RPMI7951 (cell line): ENCODE measurements around the gene TNK1. TPM values are rescaled to one million over a fixed set of nuclear protein-coding genes. Genes with fewer than 3 reads are reported as not detected.
A peak's percentile ranks its signal among the peaks of the same experiment; 100 is the strongest.

ENCODE experiments used
- DNase-seq: peaks from one replicate; pipeline ENCODE4 v3.0.0-alpha.2; 2012; ENCODE audit warnings: low read depth
- total RNA-seq: library from RNA; depleted of rRNA; stranded (reverse); fragments of >200 nt; shearing (Covaris generic); gene quantifications from 2 replicates; pipeline ENCODE4 v1.2.3, GENCODE V29; 2014

Gene TNK1
- total RNA-seq, 1 experiment from 2014 or later: 0.60 TPM

DNA sequence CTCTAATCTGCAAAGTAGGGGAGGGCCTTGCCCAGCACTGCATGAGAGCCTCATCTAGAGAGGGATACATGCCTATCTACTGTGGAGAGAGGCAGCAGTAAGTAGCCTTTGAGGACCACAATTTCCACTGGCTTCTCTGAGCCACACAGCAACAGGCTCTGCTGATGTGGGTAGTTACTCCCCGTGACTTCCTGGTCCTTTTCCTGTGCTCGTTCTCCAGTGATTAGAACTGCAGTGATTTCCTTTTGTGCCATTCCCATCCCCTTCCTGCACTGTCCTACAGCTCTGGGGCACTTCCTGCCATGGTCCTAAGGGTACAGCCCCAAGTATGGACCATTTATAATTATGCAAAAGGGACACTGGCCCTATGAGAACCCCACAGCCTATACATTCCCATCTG is 10.4 kb downstream of the TNK1 start:
- no peak for DNase-seq

DNA sequence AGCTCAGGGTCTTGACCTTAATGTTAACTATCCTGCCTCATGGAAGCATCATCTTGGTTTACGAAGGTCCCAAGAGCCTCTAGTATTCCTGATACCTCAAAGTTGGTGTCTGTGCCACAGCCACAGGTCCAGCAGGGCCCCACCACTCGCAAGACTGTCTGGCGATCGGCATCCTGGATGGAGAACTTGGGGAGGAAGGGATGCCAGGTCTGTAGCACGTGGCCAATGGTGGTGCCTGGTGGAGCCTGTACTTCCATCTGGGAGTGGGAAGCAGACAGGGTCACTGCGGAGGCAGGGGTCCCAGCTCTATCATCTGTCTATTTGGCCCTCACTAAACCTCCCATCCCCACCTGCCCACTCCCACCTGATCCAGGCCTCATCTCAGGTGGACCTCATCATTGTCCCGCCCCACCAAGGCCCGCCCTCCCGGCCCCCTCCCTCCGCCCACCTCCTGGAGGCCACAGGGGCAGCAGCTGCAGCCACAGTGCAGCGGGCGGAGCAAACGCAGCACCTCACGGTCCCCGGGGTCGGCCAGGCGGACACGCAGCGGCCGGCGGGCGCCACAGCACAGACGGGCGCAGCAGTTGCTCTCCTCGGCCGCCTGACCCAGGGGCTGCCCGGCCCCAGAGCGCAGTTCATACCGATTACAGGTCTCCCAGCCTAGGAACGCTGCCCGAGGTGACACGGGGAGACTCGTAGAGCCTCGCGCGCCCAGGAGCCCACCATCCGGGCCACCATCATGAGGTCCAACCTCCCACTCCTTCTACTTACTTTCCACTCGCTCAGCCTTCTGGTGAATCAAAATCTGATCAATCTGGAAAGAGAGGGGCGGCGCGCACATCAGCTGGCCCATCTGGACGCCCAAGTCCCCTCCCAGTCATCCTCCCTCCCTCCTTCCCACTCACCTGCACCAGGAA is 12.1 kb downstream of the TNK1 start:
- DNase-seq: no peak

DNA sequence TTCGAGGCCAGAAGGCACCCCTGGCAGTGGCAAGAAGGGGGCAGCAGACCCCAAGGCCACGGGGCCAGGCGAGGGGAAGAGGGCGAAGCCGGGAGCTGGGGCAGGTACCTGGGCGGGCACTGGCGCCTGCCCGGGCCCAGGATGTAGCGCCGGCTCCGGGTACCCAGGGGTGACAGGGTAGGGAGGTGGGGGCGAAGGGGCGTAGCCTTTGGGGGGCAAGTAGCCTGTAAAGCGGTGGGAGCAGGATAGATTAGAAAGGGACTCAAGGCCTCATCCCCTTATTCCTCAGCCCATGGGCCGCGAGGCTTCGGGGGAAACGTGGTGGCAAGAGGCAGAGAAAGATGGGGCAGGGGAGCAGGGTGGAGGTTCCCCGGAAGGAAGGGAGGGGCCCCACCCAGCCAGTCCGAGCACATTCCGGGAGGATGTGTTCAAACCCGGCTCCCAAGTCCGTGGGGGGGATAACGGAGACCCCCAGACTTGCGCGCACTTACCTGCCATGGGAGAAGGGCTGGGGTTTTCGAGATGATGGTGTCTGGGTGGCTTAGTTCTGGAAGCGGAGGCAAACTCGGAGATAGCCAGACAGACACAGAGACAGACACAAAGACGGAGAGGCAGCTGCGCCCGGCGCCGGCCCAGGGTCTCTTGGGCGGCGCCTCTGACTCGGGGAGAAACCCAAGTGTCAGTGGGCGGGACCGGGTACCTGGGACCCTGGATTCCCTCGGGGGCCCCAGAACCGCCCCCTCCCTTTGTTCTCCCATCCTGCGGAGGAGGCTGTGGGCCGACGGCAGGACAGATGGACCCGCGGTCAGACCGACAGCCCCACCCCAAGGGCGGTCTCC is 12.9 kb downstream of the TNK1 start:
- peak; percentile 14 for DNase-seq

DNA sequence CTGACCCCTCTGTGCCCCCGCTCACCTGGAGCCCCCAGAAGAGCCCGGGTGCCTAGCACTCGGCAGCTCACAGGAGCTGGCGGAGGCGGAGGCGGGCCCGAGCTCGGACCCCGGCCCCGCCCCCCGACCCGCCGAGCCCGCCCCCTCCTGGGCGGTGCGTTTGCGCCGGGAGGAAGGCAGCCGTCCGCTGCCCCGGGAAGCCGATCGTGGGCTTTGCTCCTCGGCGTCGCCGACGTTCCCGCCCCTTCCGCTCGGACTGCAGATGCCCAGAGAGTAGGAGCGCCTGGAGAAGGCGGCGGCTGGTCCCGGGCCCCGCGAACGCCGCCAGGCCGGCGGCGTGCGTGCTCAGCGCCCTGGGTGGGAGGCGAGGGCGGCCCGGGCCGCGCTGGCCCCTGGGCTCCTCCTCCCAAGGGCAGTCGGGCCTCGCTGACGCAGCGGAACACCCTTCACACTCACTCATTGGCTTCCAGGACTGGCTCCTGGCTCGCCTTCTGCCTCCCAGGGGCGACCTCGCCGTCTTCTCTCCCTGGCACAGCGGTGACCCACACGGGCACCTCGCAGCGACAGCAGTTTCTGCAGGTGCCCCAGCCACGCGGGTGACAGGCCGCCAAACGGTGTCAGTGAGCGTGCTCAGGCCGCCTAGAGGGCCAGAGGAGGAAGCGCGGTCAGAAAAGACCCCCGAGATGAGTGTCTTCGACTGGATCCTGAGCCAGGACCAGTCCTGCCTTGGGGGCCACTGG is 13.7 kb downstream of the TNK1 start, which contains the start of gene PLSCR3:
TSS of gene PLSCR3 (minus strand) at position 74 of the 740 bp plus-strand sequence. CDS start 415 bp downstream, outside the sequence.
- peak; percentile 88 for DNase-seq

DNA sequence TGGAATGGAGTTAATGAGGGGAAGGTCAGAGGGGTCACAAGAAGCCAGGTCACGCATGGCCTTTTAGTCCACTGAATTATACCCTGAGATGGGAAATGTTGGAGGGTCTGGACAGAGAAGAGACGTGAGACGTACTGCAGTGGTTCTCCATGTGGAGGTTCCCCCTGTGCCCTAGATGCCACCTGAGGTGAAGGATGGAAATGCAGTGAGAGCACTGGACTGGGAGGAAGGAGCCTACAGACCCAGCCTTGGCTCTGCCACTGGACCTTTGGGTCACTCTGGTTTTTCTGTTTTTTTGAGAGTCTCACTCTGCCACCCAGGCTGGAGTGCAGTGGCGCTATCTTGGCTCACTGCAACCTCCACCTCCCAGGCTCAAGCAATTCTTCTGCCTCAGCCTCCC is 15.3 kb downstream of the TNK1 start:
- DNase-seq: no peak

DNA sequence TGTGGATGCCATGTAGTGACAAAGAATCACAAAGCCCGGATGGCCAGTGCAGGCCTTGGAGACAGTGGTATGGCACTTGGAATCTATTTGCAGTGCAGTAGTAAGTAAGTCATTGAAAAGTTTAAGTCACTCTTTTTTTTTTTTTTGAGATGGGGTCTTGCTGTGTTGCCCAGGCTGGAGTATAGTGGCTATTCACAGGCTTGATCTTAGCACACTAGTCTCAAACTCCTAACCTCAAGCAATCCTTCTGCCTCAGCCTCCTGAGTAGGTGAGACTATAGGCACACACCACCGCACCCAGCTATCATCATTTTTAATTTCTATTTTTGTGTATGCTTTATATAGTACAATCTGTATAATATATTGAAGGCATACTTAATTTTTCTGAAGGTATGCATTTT is 17.7 kb downstream of the TNK1 start:
- no peak for DNase-seq

DNA sequence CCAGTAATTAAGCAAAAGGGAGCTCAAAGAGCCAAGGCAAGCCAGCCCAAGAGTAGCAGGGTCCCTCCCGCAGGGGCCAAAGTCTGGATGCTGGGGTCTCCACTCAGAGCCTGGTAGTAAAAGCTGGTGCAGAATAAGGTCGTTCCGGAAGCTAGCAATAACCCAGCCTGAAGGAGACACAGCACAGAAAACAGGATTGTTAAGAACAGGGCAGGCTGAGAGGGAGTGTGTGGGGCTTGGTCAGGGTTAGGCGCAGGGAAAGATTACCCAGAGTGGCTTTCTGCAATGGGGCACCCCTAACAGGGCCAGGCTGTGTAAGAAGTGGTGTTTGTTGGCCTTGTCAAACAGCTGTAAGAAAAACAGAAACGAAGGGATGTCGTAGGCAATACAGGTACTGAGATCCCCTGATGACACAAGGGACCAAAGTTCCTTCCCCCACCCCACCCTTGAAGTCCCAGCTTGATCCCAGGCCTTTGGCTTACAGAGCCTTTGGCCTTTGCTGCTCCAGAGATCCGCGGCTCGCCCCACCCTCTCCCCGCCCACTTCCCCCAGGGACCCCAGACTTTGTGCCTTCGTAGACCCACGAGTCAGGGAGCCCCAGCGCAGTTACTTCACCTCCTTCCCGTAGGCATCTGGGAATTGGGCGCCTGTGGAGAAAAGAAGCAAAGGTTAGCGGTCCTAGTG is 22.3 kb downstream of the TNK1 start:
- DNase-seq: no peak

DNA sequence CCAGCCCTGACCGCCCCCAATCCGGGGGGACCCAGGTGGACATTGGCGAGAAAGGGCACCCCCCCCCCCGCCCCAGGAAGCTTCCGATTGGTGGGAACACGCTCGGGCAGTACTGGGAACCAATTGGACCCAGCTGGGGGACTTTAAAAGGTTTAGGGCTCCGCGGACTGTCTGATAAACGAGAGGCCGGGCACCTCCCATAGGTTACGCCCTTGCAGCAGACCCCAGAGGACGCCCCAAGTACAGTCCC is 22.8 kb downstream of the TNK1 start:
- peak; percentile 74 for DNase-seq

DNA sequence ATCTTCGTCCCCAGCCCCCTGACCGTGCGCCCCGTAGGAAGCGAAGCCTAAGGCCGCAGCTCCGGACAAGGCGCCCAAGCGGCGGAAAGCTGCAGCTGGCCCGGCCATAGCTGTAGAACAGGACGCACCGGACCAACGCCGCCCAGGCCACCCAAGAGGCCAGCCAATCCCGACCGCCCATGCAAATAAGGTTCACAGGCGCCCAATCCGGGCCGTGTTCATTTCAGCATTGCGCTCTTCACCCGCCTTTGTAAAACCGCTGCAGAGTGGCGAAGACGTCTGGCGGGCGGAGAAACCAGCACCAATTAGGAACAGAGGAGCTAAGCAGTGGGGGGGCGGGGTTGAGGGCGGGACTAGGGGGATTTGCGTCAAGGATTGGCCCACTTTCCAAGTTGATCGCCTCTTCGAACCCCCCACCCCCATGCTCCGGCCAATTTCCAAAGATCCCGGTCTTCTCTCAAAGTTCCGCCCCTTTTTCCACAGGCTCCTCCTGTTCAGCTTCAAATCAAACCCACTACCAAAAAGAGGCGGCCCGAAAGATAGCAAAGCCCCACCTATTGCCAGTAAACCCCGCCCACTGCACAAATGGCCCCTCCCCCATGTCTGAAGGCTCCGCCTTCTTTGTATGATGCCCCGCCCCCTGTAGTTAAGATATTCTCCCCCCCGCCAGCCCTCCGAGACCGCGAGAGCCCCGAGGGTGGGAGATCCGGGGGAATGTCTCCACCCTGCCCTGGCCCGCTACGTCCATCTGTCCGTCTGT is 23.3 kb downstream of the TNK1 start, which contains the start of gene TMEM256:
TSS of gene TMEM256 (minus strand) at position 121 of the 760 bp plus-strand sequence. CDS start at position 108, 13 bp downstream.
- DNase-seq: peak; percentile 99

DNA sequence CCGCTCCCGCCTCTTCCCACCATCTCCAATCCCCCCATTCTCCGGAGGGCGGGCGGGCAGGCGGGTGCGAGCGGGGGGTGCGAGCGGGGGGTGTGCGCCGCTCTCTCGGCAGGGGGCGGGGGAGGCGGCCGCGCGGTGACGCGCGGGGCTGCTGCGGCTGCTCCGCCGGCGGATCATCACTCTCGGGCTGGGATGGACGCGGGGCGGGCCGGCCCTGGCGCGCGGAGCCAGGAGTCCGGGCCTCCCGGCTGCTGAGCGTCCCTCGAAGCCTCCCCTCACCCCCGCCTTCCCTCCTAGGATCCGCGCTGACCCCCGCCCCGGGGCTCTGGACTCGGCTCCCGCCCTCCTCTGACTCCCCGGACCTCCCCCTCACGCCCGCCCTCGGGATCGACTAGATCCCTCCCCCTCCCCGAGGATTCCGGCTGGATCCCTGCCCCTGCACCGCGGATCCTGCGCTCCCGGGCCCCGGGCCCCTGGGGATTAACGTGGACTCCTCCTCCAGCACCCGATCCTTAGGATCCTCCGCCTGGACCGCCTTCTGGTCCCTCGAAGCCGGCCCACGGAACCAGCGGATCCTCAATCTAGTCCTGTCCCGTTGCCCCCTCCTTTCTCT is 24.0 kb downstream of the TNK1 start:
- DNase-seq: no peak

DNA sequence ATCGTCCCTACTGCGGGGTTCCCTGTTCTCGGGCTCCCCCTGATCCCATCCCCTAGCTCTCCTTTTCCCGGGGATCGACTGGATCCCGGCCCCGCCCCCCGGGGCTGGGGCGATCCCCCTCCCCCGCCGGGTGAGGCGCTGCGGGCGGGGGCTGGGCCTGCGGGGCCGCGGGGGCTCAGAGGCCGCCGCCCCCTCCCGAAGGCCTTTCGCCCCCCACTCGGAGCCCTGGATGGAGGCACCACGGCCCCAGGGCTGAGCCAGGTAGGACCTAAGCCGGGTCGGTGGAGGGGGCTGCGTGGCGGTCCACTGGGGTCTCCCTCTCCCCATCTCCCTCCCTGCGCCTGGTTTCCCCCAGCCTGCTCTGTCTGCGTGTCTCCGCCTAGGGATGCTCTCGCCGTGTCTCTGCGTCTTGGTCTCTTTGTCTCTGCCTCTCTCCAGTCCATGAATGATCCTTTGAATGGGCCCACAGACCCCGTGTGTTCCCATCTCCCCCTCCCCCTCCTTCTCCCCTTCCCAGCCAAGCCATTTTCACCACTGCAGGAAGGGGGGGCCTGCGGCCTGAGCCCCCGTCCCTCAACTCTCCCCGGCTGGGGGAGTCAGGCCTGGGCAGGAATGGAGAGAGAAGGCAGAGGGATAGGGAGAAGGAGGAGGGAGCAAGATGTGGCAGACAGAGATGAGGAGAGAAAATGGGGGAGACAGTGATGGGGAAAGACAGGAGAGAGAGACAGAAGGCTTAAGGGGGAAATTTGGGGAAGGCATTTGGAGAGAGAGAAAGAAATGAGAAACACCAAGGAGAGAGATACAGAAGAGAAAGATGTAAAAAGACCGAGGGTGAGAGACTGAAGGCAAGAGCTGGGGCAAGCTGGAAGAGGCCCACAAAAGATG is 24.7 kb downstream of the TNK1 start:
- no peak for DNase-seq

DNA sequence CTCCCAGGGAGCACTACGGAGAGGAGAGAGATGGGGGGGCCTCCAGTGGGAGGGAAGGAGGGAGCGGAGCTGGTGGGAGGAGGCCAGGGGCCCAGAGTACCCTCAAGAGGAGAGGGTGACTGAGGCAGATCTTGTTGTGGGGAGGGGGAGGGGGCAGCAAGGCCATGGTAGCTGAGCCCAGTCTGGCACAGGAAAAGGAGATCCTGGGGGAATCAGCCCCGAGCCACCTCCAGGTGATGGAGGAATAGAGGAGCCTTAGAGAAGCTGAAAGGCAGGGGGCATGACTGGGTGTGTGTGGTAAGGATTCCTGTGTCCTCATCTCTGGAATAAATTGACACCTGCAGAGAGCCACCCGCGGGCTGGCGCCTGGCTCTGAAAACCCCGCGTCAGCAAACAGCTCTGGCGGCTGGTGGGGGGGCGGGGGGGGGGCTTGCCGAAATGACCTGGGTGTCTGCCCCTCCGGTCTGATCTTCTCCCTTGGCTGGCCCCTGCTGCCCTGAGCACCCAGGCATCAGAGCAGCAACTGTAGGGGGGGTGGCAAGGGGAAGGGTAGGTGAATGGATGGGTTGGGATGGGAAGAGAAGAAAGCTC is 25.4 kb downstream of the TNK1 start:
- DNase-seq: no peak

DNA sequence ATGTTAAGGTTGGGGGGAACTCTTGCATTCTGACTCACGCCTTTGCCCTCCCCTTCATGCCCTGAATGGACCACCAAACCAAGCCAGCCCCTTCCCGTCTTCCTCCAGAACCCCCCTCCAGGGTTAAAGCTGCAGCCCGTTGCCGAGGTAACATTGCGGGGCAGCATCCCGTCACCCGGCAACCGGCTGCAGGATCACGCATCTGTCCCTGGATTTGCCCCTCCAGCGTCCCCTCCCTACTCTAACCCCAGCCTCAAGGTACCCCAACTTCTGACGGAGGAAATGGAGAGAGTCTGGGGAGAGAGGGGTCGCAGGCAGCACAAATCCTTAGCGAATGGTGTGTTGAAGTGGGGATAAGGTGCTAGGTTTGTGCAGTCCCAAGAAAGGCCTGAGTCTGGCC is 26.2 kb downstream of the TNK1 start:
- DNase-seq: no peak

DNA sequence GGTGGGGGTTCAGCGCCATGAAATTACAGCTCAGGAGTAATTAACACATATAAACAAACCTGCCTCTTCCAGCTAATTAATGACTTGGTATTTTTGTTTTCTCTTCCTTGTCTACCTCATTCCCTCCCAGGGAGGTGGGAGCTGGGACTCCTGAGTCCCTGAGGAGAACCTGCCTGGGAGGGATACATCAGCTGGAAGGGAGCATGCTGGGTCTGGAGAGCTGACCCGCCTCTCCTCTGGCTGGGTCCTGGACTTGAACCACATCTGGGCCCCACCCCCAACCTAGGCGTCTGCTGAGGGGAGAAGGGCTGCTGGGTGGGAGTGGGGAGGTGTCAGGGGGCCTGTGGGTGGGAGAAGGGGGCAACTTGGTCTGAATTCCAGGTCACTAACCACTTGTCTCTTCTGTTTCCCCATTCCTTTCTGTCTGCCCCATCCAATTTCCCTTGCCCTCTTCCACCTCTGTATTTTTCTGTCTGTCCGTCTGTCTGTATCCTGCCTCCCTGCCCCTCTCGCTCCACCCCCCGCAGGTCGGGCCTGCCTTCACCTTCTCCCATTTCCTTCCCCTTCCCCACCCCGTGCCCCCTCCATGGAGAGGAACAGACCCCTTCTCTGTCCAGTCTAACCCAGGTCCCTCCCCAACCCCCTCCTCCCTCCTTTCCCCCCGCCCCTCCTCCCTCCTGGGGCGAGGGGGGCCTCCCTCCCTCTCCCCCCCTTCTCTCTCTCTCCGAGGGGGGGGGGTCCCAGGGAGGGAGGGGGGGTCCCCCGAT is 26.8 kb downstream of the TNK1 start, which contains the start of gene NLGN2:
TSS of gene NLGN2 (plus strand) at position 361 of the 767 bp plus-strand sequence. CDS start 411 bp downstream, outside the sequence.
- DNase-seq: no peak

DNA sequence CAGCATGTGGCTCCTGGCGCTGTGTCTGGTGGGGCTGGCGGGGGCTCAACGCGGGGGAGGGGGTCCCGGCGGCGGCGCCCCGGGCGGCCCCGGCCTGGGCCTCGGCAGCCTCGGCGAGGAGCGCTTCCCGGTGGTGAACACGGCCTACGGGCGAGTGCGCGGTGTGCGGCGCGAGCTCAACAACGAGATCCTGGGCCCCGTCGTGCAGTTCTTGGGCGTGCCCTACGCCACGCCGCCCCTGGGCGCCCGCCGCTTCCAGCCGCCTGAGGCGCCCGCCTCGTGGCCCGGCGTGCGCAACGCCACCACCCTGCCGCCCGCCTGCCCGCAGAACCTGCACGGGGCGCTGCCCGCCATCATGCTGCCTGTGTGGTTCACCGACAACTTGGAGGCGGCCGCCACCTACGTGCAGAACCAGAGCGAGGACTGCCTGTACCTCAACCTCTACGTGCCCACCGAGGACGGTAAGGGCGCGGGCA is 27.4 kb downstream of the TNK1 start:
- no peak for DNase-seq

DNA sequence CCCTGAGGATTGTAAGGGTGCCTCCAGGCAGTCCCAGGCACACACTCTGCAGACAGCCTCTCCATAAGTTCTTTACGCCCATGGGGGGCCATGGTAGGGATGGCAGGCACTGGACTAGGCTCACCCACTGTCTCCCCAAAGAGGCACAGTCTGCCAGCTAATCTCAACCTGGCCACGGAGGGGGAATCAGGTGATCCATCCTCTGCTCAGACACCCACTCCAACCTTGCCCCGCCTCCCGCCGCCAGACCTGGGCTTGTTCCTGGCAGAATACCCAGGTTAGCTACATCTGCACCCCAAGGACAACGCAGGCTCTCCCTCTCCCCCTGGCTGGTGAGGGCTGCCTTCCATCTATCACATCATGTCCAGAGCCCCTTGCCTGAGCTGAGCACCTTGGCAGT is 28.0 kb downstream of the TNK1 start:
- no peak for DNase-seq

DNA sequence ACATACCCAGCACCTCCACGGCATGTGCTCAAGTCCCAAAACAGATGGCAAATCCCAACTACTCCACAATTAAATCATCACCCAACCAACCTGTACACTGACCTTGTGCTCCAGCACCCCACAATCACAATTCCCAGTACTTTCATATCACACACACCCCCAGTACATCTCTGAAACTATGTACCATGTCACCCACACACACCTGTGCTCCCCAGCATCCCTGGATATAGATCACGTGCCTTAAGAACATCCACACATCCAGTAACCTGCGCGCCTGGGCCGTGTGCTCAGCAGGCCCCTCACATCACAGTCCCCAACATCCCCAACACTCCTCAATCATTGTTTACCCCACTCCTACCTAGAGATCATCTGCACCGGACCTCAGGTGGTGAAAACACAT is 28.8 kb downstream of the TNK1 start:
- DNase-seq: no peak
